OCI-LY1 (cell line): ENCODE data around the gene SLC50A1.

Experiments used
- EZH2 ChIP-seq: fragments of 200-600 bp; sonication (generic), shearing (Covaris generic); IDR thresholded peaks from 2 replicates; pipeline ENCODE4 v1.8.0; 2017; ENCODE audit warnings: borderline replicate concordance, mixed run types, mild to moderate bottlenecking, antibody characterized with exemption, low read length, moderate library complexity, mixed read lengths
- TF ChIP-seq, protein P1 (sequence below): fragments of 200-600 bp; sonication (generic), shearing (Covaris generic); IDR thresholded peaks from 2 replicates; pipeline ENCODE4 v1.5.1; 2017; ENCODE audit warnings: mild to moderate bottlenecking, antibody characterized with exemption, low read length, moderate library complexity, mixed read lengths

DNA sequence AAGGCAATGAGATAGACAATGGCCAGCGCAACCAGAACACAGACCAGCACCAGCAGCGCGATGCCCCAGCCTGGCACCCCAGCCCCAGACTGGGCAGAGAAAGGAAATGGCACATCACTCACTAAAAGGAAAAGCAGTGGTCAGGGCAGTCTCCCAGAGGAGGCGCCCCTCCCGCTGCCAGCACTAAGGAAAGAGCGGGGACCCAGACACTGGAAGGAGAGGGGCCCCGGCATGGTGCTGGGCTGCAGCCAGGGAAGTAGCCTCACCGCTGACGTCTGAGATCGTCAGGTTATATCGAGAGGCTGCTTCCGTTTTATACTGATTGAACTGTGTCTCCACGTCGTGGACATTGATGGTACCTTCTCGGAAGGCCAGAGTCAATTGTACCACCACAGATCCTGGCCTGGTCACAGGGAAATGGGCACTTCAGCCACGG is 51.8 kb downstream of the SLC50A1 start:
- TF ChIP-seq, protein P1, sequence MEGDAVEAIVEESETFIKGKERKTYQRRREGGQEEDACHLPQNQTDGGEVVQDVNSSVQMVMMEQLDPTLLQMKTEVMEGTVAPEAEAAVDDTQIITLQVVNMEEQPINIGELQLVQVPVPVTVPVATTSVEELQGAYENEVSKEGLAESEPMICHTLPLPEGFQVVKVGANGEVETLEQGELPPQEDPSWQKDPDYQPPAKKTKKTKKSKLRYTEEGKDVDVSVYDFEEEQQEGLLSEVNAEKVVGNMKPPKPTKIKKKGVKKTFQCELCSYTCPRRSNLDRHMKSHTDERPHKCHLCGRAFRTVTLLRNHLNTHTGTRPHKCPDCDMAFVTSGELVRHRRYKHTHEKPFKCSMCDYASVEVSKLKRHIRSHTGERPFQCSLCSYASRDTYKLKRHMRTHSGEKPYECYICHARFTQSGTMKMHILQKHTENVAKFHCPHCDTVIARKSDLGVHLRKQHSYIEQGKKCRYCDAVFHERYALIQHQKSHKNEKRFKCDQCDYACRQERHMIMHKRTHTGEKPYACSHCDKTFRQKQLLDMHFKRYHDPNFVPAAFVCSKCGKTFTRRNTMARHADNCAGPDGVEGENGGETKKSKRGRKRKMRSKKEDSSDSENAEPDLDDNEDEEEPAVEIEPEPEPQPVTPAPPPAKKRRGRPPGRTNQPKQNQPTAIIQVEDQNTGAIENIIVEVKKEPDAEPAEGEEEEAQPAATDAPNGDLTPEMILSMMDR: no peak
- no peak for TF ChIP-seq EZH2
